K562 (cell line): ENCODE measurements around the gene PPOX. TPM values are rescaled to one million over a fixed set of nuclear protein-coding genes. Genes with fewer than 3 reads are reported as not detected.

Source experiments
- ATAC-seq: fragments of 200-7000 bp; cut with Tn5 transposase; 3 replicates; pipeline ENCODE4 v1.9.1; 2020; ENCODE audit warnings: moderate library complexity
- BruUV-seq: library from RNA; stranded (reverse); fragments of 400-500 nt; replicated peaks from 2 replicates; lab custom pipeline; 2021; lab: Mats Ljungman, UMichigan
- CTCF ChIA-PET: fragments of 300-600 bp; formaldehyde crosslinking; extraction: SDS; loops from one replicate; lab custom pipeline; 2021; ENCODE audit warnings: low intra/inter-chr PET ratio; lab: Yijun Ruan, JAX
- POLR2A ChIA-PET: fragments of 300-600, 350-650 bp; sonication (Branson Sonifier 250); formaldehyde crosslinking; extraction: SDS; loops from one replicate; lab custom pipeline; 2021; ENCODE audit warnings: antibody characterized with exemption, inconsistent platforms; lab: Yijun Ruan, JAX
- DNase-seq, 4 experiments: peaks; one replicate each; pipeline versions ENCODE4 v3.0.0 to v3.0.0-alpha.2; 2011 to 2018; ENCODE audit warnings: low spot score in 3 of 4, mixed read lengths in 3 of 4; ENCODE audit errors: extremely low read depth in 1 of 4
- FAIRE-seq: peaks from 2 replicates; lab custom pipeline; 2011; peaks lifted over from hg19 to GRCh38; lab: Jason Lieb, UNC
- H2AFZ ChIP-seq: 2 replicates; pipeline ENCODE4 v1.6.0; 2011; ENCODE audit warnings: low read depth, low read length, control low read depth, inconsistent platforms
- H3K27ac ChIP-seq: fragments of 200-600 bp; 3 replicates; pipeline ENCODE4 v1.8.0; 2011; ENCODE audit warnings: low read depth, mild to moderate bottlenecking, control low read depth, inconsistent platforms, low read length, moderate library complexity, mixed read lengths; ENCODE audit errors: extremely low read depth
- H3K27me3 ChIP-seq, 2 experiments: fragments of 300-600 bp in 1 of 2; 2 replicates in 1 of 2; 3 replicates in 1 of 2; pipeline versions ENCODE4 v1.6.0 to v1.8.0; 2011; ENCODE audit warnings: inconsistent platforms in 2 of 2, low read length in 2 of 2, mild to moderate bottlenecking in 1 of 2, mixed read lengths in 1 of 2, moderate library complexity in 1 of 2; ENCODE audit not compliant: control insufficient read depth in 2 of 2, insufficient read depth in 2 of 2
- H3K36me3 ChIP-seq: fragments of 300-600 bp; 3 replicates; pipeline ENCODE4 v1.8.0; 2011; ENCODE audit warnings: mild to moderate bottlenecking, low read length, inconsistent platforms; ENCODE audit not compliant: control insufficient read depth, insufficient read depth
- H3K4me1 ChIP-seq, 2 experiments: fragments of 200-600 bp in 1 of 2; replicated peaks in 1 of 2; 2 replicates in 1 of 2; 3 replicates in 1 of 2; pipeline versions ENCODE4 v1.5.1 to v1.8.0; 2011; ENCODE audit warnings: inconsistent platforms in 2 of 2, low read length in 2 of 2, mild to moderate bottlenecking in 1 of 2, mixed read lengths in 1 of 2, moderate library complexity in 1 of 2; ENCODE audit not compliant: control insufficient read depth in 2 of 2, insufficient read depth in 2 of 2
- H3K4me2 ChIP-seq: 2 replicates; pipeline ENCODE4 v1.6.1; 2011; ENCODE audit warnings: low read length, control low read depth, inconsistent platforms, mixed read lengths; ENCODE audit not compliant: insufficient read depth
- H3K4me3 ChIP-seq: fragments of 200-600 bp; sonication (generic), shearing (Covaris generic); 2 replicates; pipeline ENCODE4 v1.5.1; 2016; ENCODE audit warnings: control low read depth, inconsistent platforms
- H3K79me2 ChIP-seq: fragments of 200-600 bp; 3 replicates; pipeline ENCODE4 v1.8.0; 2011; ENCODE audit warnings: low read length, inconsistent platforms; ENCODE audit not compliant: control insufficient read depth, insufficient read depth
- H3K9ac ChIP-seq, 2 experiments: 2 replicates each; pipeline versions ENCODE4 v1.6.0 to v1.6.1; 2011; ENCODE audit warnings: low read depth in 2 of 2, low read length in 2 of 2, control low read depth in 1 of 2, inconsistent platforms in 1 of 2, mild to moderate bottlenecking in 1 of 2, mixed read lengths in 1 of 2; ENCODE audit not compliant: insufficient read depth in 1 of 2
- H3K9me1 ChIP-seq: one replicate; pipeline ENCODE4 v1.6.0; 2011; ENCODE audit warnings: inconsistent platforms, mild to moderate bottlenecking, low read length, moderate library complexity; ENCODE audit not compliant: control insufficient read depth, insufficient read depth
- H3K9me3 ChIP-seq: replicated peaks from 2 replicates; pipeline ENCODE4 v1.5.1; 2011; ENCODE audit warnings: low read depth, low read length, inconsistent platforms; ENCODE audit not compliant: control insufficient read depth, insufficient read depth
- H4K20me1 ChIP-seq: replicated peaks from 2 replicates; pipeline ENCODE4 v1.6.1; 2011; ENCODE audit warnings: low read length, inconsistent platforms, mixed read lengths; ENCODE audit not compliant: control insufficient read depth, insufficient read depth
- FOXM1 ChIP-seq, 2 experiments: fragments of 450-650 bp in 1 of 2; sonication (generic) in 1 of 2; formaldehyde crosslinking in 1 of 2; IDR thresholded peaks; 2 replicates each; pipeline versions ENCODE4 v1.6.1 to v1.9.0; 2017 to 2022; ENCODE audit warnings: low read depth in 2 of 2, mild to moderate bottlenecking in 2 of 2, missing genetic modification reagents in 1 of 2, moderate library complexity in 1 of 2
- HDGF ChIP-seq: fragments of 450-650 bp; IDR thresholded peaks from 2 replicates; pipeline ENCODE4 v1.6.1; 2016
- SREBF2 ChIP-seq: sonication (generic); formaldehyde crosslinking; IDR thresholded peaks from 2 replicates; pipeline ENCODE4 v1.4.0; 2020; ENCODE audit warnings: mild to moderate bottlenecking, missing genetic modification reagents
- WGBS: fragments of 100-300 bp; shearing (Covaris generic); methylation state at CpG from one replicate; pipeline ENCODE4 v1.1.6; 2016; ENCODE audit warnings: low coverage, mixed read lengths; ENCODE audit not compliant: insufficient coverage; ENCODE audit errors: missing lambda C conversion rate; 5-methylcytosine and 5-hydroxymethylcytosine counted together
- in situ Hi-C: fragments of 300-500 bp; cut with MboI; formaldehyde crosslinking; loops from 4 replicates; pipeline ENCODE4 v1.15.0; 2018; ENCODE audit warnings: inconsistent platforms, mixed read lengths
- intact Hi-C: fragments of 100-400 bp; cut with micrococcal nuclease; formaldehyde crosslinking; loops from 2 replicates; pipeline ENCODE4 v1.14.2; 2022
- polyA plus RNA-seq, 8 experiments: library from polyadenylated mRNA; depleted of rRNA in 4 of 8; stranded (reverse) in 5 of 8; unstranded in 3 of 8; fragments of >200 nt; fragmentation: Nextera tagmentation in 2 of 8; fragmentation: Illumina TruSeq in 1 of 8; extraction: Ambion mirVana in 2 of 8; extraction: Trizol in 1 of 8; gene quantifications; 2 replicates each; pipeline versions ENCODE4 v1.2.1 to v1.2.3, GENCODE V29; 2011 to 2014; ENCODE audit warnings: inconsistent platforms in 1 of 8, missing spikeins in 1 of 8
- total RNA-seq, 7 experiments: library from RNA; depleted of rRNA in 6 of 7; stranded (reverse); fragments of >200 nt in 6 of 7; fragmentation: Illumina TruSeq in 2 of 7; extraction: Trizol in 2 of 7; gene quantifications; 2 replicates each; pipeline versions ENCODE4 v1.2.1 to v1.2.3, GENCODE V29; 2011 to 2021; ENCODE audit warnings: low replicate concordance in 1 of 7
- TF ChIP-seq, protein P1 (sequence below), 3 experiments: fragments of 200-800 bp in 1 of 3; sonication (Bioruptor generic) in 1 of 3; sonication (generic) in 1 of 3; formaldehyde crosslinking in 1 of 3; IDR thresholded peaks; 2 replicates each; pipeline versions ENCODE4 v1.6.1 to v1.8.0; 2016 to 2022; ENCODE audit warnings: mild to moderate bottlenecking in 2 of 3, missing compliant biosample characterization in 2 of 3, missing genetic modification characterization in 2 of 3, missing genetic modification reagents in 1 of 3
- TF ChIP-seq, protein P2 (sequence below): sonication (generic); formaldehyde crosslinking; IDR thresholded peaks from 2 replicates; pipeline ENCODE4 v1.8.0; 2022; ENCODE audit warnings: mild to moderate bottlenecking, missing genetic modification reagents
- TF ChIP-seq, protein P3 (sequence below), 2 experiments: fragments of 450-650 bp in 1 of 2; sonication (generic) in 1 of 2; formaldehyde crosslinking in 1 of 2; IDR thresholded peaks in 1 of 2; conservative IDR thresholded peaks in 1 of 2; 2 replicates each; pipeline versions ENCODE4 v1.6.1 to v1.8.1; 2016 to 2023; ENCODE audit warnings: mild to moderate bottlenecking in 2 of 2, moderate library complexity in 2 of 2, inconsistent platforms in 1 of 2, missing genetic modification reagents in 1 of 2
- TF ChIP-seq, protein P4 (sequence below): sonication (generic); formaldehyde crosslinking; IDR thresholded peaks from 2 replicates; pipeline ENCODE4 v1.8.0; 2022; ENCODE audit warnings: mild to moderate bottlenecking, low read depth, missing genetic modification reagents

The PPOX gene
- total and polyA plus RNA-seq, 9 of the 15 experiments (the other 6 are each of a cell fraction or from before 2014, with no cell fraction given) = 17.0 to 57.1 (median 38.9) TPM

DNA sequence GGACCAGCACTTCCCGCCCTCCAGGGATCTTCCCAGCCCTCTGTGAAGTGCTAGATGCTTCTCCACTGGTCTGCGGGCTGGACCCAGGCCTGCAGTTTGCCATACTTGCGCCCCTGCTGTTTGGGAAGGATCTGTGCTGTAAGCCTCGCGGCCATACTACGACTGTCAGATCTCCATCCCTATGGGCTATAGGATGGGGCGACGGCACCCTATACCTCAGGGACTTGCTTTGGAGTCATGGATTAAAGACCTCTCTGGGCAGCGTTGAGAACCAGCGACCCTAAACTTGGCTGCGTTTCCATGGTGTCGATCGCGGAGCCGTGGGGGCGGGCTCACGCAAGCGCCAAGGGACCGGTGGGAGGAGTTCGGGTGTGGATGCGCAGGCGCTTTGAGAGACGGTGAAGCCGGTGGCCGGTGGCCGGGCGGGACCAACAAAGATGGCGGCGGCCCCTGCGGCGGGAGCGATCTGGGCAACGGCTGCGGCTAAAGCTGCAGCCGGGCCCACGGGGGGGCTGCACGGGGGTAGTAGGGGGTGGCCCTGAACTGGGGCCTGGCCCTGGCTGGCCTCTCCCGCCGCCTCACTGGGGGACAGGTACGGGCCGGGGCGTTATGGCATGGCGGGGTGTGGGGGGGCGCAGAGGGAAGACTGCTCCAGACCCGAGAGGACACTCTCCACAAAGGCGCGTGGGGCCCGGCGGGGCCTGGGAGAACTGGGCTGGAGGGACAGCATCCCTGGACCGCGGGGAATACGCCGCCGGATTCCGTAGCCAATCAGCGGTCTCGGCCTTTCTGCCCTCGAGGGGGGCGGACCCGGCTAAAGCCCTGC lies 6.9 kb upstream of the PPOX start, which contains the start of gene USP21 (continued):
- TF ChIP-seq HDGF = peak; percentile 82; the same call in 1 of the 2 replicates
- TF ChIP-seq, protein P1, sequence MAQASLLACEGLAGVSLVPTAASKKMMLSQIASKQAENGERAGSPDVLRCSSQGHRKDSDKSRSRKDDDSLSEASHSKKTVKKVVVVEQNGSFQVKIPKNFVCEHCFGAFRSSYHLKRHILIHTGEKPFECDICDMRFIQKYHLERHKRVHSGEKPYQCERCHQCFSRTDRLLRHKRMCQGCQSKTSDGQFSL (CRISPR knock-in tag; IDR thresholded peaks at IDR 0.05) = peak; percentile 98
- TF ChIP-seq, protein P1 (tag; IDR thresholded peaks at IDR 0.05) = peak in 1 of 2 experiments; percentile 96; a peak in 2 of 4 replicates
- TF ChIP-seq, protein P2, sequence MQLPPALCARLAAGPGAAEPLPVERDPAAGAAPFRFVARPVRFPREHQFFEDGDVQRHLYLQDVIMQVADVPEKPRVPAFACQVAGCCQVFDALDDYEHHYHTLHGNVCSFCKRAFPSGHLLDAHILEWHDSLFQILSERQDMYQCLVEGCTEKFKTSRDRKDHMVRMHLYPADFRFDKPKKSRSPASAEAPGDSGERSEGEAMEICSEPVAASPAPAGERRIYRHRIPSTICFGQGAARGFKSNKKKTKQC = peak; percentile 30; the same call in 1 of the 2 replicates

DNA sequence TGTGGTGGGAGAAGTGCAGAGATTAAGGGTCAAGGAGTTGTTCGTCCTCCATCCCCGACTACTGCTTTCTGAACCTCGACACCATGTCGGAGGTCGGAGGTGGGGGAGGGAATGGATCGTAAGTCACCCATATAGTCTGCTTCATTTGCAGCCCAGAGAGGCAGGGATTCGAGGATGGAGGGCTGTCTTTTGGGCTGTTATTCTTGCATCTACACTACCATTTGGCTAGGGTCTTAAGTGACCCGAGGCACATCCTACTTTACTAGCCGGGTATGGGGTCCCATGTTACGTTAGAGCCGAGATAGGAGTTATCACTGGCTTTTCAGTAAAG lies 6.3 kb upstream of the PPOX start:
- TF ChIP-seq, protein P3, sequence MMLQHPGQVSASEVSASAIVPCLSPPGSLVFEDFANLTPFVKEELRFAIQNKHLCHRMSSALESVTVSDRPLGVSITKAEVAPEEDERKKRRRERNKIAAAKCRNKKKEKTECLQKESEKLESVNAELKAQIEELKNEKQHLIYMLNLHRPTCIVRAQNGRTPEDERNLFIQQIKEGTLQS (IDR thresholded peaks at IDR 0.05) = no peak
- TF ChIP-seq, protein P3 (CRISPR knock-in tag; conservative IDR thresholded peaks at IDR 0.05) = no peak
- TF ChIP-seq FOXM1 (IDR thresholded peaks at IDR 0.05; ENCODE audit: low read depth) (no peak), FOXM1 (CRISPR knock-in tag; IDR thresholded peaks at IDR 0.05; ENCODE audit: low read depth) (peak; percentile 69; the same call in 1 of the 2 replicates), SREBF2 (CRISPR knock-in tag) (0 out of 2 replicates have a peak, but pooled peaks have one; percentile 55)
- TF ChIP-seq, protein P4, sequence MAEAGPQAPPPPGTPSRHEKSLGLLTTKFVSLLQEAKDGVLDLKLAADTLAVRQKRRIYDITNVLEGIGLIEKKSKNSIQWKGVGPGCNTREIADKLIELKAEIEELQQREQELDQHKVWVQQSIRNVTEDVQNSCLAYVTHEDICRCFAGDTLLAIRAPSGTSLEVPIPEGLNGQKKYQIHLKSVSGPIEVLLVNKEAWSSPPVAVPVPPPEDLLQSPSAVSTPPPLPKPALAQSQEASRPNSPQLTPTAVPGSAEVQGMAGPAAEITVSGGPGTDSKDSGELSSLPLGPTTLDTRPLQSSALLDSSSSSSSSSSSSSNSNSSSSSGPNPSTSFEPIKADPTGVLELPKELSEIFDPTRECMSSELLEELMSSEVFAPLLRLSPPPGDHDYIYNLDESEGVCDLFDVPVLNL (CRISPR knock-in tag) = 0 out of 2 replicates have a peak, but pooled peaks have one; percentile 36
- Histone ChIP-seq H2AFZ (peak overlapping the region; percentile 60), H3K4me3 (peak overlapping the region; percentile 75), H3K36me3 (peaks cover 65% of the 10 kb centered on the region), H3K9me1 (no peaks in the 10 kb centered on the region), H3K9me3 (no peaks in the 10 kb centered on the region), H3K4me1 (peaks cover 52 to 65% of the 10 kb centered on the region in 2 experiments), H3K27me3 (no peaks in the 10 kb centered on the region), H3K79me2 (peaks cover 63% of the 10 kb centered on the region), H3K27ac (peak overlapping the region; percentile 72), H4K20me1 (no peaks in the 10 kb centered on the region), H3K9ac (peak overlapping the region; percentile 77 to 98), H3K4me2 (peak overlapping the region; percentile 95)
- WGBS = 1% methylated on average over 11 of the region's 11 CpGs
- ChIA-PET CTCF (no interaction called here), POLR2A (interaction anchor here (0.8 to 1.0 kb wide), 2 partner anchors 15 to 154 kb away, joined by 3 to 4 read pairs; partner anchors contain the start of gene SDHC)
- in situ Hi-C loops = no loop called here
- ATAC-seq (no peak), DNase-seq (no peak), FAIRE-seq (no peak)
- BruUV-seq = no TSS peak
- intact Hi-C loops = loop anchor here (2.0 kb wide), 1 partner anchor 17 kb away; the partner anchor contains the start of gene B4GALT3
